ENCODE results near the gene SLC4A1AP. TPM values are rescaled to one million over a fixed set of nuclear protein-coding genes. Genes with fewer than 3 reads are reported as not detected.

Gene SLC4A1AP
- polyA plus RNA-seq, 1 experiment, result 15.5 TPM

DNA sequence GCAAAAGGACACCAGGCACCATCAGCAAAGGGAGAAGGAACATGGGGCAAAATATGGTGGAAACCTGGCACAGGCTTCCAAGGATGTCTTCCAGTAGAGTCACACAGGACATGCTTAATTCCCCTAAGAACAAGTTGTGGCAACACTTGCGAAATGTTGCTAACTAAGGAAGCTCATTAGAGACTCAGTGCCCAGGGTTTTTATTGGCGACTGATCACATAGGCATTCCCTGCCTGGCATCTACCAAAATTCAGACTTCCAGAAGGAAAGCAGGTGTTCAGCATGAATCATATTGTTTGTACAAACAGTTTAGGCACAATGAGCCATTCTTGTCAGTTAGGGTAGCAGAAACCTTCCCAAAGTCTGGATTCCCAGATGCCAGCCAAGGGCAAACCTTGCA is 25.7 kb downstream of the SLC4A1AP start:
- no peak for DNase-seq (ENCODE audit: low read depth, low spot score)
- no peak overlapping the region for H3K27ac ChIP-seq (ENCODE audit: low read depth, low read length)
- TF ChIP-seq, protein P1, sequence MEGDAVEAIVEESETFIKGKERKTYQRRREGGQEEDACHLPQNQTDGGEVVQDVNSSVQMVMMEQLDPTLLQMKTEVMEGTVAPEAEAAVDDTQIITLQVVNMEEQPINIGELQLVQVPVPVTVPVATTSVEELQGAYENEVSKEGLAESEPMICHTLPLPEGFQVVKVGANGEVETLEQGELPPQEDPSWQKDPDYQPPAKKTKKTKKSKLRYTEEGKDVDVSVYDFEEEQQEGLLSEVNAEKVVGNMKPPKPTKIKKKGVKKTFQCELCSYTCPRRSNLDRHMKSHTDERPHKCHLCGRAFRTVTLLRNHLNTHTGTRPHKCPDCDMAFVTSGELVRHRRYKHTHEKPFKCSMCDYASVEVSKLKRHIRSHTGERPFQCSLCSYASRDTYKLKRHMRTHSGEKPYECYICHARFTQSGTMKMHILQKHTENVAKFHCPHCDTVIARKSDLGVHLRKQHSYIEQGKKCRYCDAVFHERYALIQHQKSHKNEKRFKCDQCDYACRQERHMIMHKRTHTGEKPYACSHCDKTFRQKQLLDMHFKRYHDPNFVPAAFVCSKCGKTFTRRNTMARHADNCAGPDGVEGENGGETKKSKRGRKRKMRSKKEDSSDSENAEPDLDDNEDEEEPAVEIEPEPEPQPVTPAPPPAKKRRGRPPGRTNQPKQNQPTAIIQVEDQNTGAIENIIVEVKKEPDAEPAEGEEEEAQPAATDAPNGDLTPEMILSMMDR (IDR thresholded peaks at IDR 0.05; ENCODE audit: low read depth, low read length), result no peak
- ChIA-PET CTCF (interaction anchor here (0.9 to 1.3 kb wide), 2 partner anchors 14 to 34 kb away, joined by 3 read pairs; no protein-coding TSS in a partner anchor), POLR2A (no interaction called here)
- H3K9me3 ChIP-seq (ENCODE audit: control insufficient read depth, insufficient read depth, low read length), result no peaks in the 10 kb centered on the region
- no peak overlapping the region for H3K4me3 ChIP-seq (ENCODE audit: low read depth, low read length)
- H3K27me3 ChIP-seq (ENCODE audit: control insufficient read depth, insufficient read depth, low read length), result no peaks in the 10 kb centered on the region

DNA sequence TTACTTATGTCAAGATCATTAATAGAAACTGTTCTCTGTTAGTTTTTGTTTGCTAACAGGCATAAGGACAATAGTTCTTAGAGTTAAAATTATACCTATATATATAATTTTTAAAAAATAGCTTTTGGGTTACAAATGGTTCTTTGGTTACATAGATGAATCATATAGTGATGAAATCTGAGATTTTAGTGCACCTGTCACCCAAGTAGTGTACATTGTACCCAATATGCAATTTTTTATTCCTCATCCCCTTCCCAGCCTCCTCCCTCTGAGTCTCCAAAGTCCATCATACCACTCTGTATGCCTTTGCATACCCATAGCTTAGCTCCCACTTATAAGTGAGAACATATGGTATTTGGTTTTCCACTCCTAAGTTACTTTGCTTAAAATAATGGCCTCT is 26.4 kb downstream of the SLC4A1AP start:
- ChIA-PET POLR2A (no interaction called here), CTCF (interaction anchor here (0.7 to 1.3 kb wide), 3 partner anchors 8 to 33 kb away, joined by 3 read pairs; no protein-coding TSS in a partner anchor)
- Histone ChIP-seq H3K9me3 (ENCODE audit: control insufficient read depth, insufficient read depth, low read length) (no peaks in the 10 kb centered on the region), H3K27me3 (ENCODE audit: control insufficient read depth, insufficient read depth, low read length) (no peaks in the 10 kb centered on the region), H3K27ac (ENCODE audit: low read depth, low read length) (no peak overlapping the region), H3K4me3 (ENCODE audit: low read depth, low read length) (no peak overlapping the region)
- TF ChIP-seq, protein P1 (IDR thresholded peaks at IDR 0.05; ENCODE audit: low read depth, low read length), result no peak
- no peak for DNase-seq (ENCODE audit: low read depth, low spot score)

DNA sequence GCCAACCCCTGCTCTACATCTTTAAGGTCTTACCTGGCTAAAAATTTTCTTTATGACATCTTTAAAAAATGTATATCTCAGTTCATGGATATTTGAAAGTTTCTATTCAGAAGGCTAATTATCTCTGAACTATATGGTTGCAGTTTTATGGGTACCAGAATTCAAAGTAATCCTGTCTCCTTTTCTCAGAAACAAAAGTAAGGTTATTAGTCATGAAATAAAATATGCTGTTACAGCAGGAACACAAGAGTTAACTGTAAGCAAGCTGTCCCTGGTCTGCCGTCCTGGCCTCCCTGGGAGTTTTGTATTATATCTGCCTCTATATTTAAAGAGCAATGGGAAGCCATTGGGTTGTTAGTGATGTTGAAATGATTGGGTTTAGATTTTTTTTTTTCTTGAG is 34.0 kb downstream of the SLC4A1AP start:
- CTCF ChIA-PET, result interaction anchor here (2.7 kb wide), 1 partner anchor 14 kb away, joined by 14 read pairs; no protein-coding TSS in a partner anchor
- DNase-seq (ENCODE audit: low read depth, low spot score), result no peak
- Histone ChIP-seq H3K27me3 (ENCODE audit: control insufficient read depth, insufficient read depth, low read length) (no peaks in the 10 kb centered on the region), H3K9me3 (ENCODE audit: control insufficient read depth, insufficient read depth, low read length) (no peaks in the 10 kb centered on the region), H3K4me3 (ENCODE audit: low read depth, low read length) (no peak overlapping the region), H3K27ac (ENCODE audit: low read depth, low read length) (no peak overlapping the region)
- POLR2A ChIA-PET, result no interaction called here
- TF ChIP-seq, protein P1 (IDR thresholded peaks at IDR 0.05; ENCODE audit: low read depth, low read length), result no peak

DNA sequence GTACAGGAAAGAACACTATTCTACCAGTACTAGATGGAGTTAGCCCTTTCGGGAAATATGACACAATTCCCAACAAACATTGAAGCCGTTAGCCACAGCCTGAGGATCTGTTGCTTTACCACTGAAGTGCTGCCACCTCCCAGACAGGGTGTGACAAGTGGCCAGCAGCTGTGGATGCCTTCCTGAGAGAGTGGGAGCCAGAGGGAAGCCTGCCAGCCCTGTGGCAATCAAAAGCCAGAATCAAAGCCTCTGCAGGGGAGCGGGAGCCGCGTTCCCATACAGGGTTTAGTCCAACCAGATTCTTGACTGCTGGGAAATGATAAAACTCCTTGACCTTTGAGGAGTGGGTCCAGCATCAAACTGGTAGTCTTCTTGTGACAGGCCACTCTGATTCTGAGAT is 38.0 kb downstream of the SLC4A1AP start:
- H3K27ac ChIP-seq (ENCODE audit: low read depth, low read length), result no peak overlapping the region
- no peaks in the 10 kb centered on the region for H3K9me3 ChIP-seq (ENCODE audit: control insufficient read depth, insufficient read depth, low read length)
- TF ChIP-seq, protein P1 (IDR thresholded peaks at IDR 0.05; ENCODE audit: low read depth, low read length), result no peak
- H3K4me3 ChIP-seq (ENCODE audit: low read depth, low read length), result no peak overlapping the region
- POLR2A ChIA-PET, result no interaction called here
- CTCF ChIA-PET, result interaction anchor here (0.6 kb wide), 1 partner anchor 108 kb away, joined by 5 read pairs; no protein-coding TSS in a partner anchor
- no peak for DNase-seq (ENCODE audit: low read depth, low spot score)
- no peaks in the 10 kb centered on the region for H3K27me3 ChIP-seq (ENCODE audit: control insufficient read depth, insufficient read depth, low read length)

DNA sequence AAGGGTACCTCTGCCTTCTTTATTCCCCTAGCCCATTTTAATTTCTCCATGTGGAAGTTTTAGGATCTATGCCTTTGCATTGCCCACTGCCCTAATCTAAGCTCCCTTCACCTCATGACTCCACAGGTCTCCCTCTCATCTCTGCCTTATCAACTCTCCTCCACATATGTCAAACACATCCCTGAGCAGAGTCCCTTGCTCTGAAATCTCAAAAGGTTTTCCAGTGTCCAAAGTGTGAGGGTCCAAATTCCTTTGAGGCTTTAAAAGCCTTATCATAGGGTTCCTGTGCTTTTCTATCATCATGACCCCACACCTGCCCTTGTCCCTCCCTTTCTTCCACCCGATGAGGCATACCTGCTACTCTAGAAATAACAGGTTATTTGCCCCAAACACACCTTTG is 38.6 kb downstream of the SLC4A1AP start:
- H3K27ac ChIP-seq (ENCODE audit: low read depth, low read length), result no peak overlapping the region
- H3K4me3 ChIP-seq (ENCODE audit: low read depth, low read length), result no peak overlapping the region
- ChIA-PET POLR2A (no interaction called here), CTCF (interaction anchor here (0.6 kb wide), 1 partner anchor 109 kb away, joined by 5 read pairs; no protein-coding TSS in a partner anchor)
- no peaks in the 10 kb centered on the region for H3K27me3 ChIP-seq (ENCODE audit: control insufficient read depth, insufficient read depth, low read length)
- TF ChIP-seq, protein P1 (IDR thresholded peaks at IDR 0.05; ENCODE audit: low read depth, low read length), result no peak
- DNase-seq (ENCODE audit: low read depth, low spot score), result no peak
- H3K9me3 ChIP-seq (ENCODE audit: control insufficient read depth, insufficient read depth, low read length), result no peaks in the 10 kb centered on the region

Measured in AG04450 (cell line).